Stimulated activated CD4-positive, alpha-beta T cell treated with anti-CD3 and anti-CD28 coated beads, Interleukin-4, amount 100 ng/mL, for 4 hours (primary cell): ENCODE data around the gene CSH2.

ENCODE experiments used
- DNase-seq, 2 experiments: peaks; one replicate each; pipeline ENCODE4 v3.0.0-alpha.2; 2020

CSH2 gene

DNA sequence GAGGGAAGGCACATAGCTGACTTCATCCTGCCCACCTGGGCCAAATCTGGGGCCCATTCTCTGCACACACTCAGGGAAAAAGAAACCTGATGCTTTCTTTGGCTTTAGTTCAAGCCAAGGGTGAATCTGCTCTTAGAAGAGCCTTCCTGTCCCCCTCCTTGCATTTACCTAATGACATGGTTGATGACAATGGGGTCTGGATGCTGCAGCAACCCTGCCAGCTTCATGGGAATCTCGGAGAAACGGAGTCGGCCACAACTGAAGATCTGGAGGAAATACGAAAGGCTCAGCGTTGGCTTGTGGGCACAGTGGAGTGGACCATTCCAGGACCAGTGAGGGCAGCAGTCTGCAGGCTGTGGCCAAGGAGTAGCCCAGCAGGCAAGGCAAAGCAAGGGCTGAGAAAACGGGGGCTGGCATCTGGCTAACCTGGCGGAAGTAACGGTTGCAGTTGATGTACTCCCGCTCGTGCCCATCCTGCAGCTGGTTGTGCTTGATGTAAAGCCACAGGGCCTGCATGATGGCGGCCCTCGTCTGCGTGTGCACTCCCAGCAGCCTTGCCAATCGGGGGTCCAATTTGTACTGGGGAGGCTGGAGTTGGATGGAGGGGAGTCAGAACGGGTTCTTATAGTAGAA is 39.6 kb downstream of the CSH2 start:
- no peak for DNase-seq

DNA sequence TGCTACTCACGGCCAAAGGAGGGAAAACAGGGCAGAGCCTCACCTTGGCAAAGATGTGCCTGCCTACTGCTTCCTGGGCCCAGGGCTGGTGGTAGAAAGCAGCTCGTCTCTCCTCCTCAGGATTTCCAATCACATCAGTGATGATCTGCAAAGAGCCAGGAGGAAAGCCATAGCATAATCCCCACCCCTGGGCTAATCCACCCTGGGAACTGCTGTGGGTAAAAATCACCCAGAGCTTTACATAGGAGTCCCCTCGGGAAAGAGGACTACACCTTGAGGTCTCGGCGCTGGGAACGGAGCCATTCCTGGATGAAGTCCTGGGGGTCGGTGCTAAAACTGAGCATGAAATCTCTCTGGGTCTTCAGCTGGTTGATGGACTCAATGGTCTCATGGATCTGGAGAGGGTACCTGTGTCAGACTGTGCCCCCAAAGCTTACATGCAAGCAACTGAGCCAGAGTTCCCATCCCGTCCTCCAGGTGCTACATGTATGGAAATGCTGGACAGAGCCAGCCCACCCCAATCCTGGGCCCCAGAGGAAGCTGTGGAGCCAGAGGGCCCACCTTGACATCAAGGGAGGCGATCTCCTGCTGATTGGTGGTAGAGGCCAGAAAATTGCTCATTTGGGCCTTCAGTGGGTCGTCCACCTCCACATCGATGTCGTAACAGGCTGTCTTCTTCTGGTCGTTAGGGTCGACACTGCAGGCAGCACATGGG is 40.3 kb downstream of the CSH2 start:
- no peak for DNase-seq

DNA sequence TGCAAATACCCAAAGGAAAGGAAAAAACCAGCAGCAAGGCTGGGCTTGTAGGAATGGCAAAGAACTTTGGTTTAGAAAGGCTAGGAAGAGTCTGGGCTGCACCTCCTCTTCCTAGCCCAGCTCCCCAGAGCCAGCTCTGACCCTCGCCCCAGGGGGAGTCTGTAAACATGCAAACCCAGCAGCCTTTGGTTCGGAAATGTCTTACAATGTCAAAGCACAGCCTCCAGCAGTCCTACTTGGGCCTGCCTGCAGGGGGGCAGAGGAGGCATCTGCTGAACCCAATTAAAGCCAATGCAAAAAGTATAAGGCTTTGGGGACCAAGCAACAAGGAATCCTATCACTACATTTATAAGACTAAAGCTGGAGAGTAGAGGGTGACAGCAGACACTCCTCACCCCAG is 41.0 kb downstream of the CSH2 start:
- DNase-seq, result no peak

DNA sequence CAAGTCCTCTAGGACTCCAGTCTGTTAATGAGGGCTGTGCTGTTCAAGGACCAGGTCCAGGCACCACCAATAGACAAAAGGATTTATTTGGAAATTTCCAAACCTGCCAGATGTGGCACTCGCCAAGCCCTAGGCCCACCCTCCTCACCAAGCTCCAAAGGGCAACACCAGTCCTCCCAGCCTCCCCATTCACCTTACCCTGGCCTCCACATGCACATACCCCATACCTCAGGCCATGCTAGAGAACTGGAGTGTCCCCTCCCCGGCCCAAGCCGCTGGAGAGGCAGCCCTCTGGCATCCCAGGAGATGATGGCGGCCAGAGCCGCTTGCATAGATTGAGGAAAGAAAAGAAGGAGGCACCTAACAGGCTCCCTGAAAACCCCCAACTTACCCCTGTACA is 41.5 kb downstream of the CSH2 start:
- no peak for DNase-seq

DNA sequence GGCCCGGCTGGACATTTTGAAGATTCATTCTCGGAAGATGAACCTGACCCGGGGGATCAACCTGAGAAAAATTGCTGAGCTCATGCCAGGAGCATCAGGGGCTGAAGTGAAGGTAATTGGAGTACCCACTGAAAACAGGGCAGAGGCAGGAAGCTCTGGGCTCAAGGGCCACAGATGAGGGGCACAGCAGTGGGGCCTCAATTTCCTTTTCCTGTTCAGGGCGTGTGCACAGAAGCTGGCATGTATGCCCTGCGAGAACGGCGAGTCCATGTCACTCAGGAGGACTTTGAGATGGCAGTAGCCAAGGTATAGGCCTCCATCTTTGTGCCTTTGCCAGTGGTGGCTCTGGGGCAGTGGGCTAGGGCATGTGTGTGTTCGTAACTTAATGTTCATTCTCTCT is 42.0 kb downstream of the CSH2 start:
- DNase-seq, result no peak

DNA sequence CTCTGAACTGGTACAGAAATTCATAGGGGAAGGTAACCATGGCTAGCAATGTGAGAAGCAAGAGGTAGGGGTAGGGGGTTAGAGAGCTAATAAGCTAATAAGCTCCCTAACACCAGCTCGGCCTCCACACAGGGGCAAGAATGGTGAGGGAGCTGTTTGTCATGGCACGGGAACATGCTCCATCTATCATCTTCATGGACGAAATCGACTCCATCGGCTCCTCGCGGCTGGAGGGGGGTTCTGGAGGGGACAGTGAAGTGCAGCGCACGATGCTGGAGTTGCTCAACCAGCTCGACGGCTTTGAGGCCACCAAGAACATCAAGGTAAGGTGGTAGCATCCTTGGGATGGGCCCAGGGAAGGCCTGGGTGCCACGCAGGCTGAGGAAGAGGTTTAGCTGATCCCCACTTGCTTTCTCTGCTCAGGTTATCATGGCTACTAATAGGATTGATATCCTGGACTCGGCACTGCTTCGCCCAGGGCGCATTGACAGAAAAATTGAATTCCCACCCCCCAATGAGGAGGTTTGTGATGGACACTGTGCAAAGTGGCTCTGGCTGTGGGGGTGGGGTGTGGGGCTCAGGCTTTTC is 42.5 kb downstream of the CSH2 start:
- no peak for DNase-seq

DNA sequence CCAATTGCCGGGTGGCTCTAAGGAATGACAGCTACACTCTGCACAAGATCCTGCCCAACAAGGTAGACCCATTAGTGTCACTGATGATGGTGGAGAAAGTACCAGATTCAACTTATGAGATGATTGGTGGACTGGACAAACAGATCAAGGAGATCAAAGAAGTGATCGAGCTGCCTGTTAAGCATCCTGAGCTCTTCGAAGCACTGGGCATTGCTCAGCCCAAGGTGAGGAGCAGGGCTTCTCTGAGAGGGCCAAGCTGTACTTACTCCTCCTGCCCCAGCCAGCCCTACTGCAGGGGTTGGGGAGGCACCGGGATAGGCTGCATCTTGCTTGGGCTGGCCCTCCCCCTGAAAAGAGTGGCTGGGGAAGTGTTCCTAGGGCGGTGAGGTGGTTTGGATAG is 43.2 kb downstream of the CSH2 start:
- no peak for DNase-seq

DNA sequence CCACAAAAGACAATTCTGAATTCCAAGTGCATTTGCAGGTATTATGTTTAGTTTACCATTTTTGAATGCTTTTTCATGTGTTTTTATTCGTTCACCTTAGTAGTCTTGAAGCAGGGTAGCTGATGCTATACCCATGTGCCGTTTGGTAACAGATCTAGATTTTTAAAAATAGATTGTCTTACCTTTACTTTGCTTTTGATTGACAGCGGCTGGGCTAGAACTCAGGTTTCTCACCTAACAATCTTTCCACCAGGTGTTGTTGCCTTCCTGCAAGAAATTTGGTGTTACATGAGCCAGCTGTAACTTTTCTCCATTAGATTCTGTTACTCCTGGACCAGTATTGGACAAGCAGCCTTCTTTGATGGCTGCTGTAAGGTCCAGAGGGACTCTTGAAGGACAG is 44.5 kb downstream of the CSH2 start:
- DNase-seq, result no peak

DNA sequence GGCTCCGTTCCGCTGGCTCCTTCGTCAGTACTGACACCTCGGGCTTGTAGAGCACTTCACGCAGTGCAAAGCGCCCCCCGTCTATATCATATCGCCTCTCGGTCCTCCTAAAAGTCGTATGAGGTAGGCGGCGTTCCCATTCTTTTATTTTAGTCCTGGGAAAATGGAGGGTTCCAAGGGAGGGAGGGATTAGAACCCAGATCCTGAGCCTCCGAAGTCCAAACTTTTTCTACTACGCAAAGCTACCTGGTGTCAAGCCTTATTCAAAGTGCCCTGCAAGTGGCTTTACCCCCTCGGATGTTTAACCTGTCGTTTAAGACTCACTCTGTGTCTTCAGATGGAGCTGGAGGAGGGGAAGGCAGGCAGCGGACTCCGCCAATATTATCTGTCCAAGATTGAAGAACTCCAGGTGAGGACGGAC is 45.7 kb downstream of the CSH2 start:
- DNase-seq, result no peak

DNA sequence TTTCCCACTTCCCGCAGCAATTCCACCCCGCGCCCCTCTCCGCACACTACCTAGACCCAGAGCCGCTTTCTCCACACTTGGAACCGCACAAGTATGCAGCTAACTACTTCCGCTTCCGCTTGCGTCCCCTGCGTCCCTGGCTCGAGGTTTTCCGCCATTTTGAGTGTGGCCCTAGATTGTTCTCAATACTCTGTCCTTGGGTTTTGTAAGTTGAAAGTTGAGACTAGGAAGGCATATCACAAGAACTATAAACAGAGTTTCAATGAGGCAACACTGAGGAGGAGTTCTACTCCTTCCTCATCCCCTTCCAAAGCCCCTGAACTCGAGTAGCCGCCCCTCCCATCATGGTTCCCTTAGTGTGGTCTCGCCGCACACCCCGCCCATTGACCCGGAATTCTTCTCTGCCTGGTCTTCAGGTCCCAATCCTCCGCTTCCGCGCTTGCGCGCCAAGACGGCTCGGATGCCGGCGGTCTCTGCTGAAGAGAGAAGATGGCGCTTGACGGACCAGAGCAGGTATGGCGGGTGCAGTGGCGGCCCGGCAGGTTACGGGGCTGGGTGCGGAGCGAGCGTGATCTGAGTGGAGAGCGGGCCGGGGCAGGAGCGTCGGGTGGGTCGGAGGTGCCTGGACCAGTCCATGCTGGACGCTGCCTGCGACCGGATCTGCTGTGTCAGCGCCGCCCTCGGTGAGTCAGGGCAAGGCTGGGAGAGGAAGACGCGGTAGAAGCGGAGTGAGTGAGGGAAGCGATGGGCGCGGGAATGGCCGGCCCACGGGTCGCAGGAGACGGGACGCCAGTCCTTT is 46.3 kb downstream of the CSH2 start, which contains the start of the genes FTSJ3 and PSMC5:
TSS of gene FTSJ3 (minus strand) at position 662 of the 799 bp plus-strand sequence. CDS start 761 bp downstream, outside the sequence.
TSS of gene PSMC5 (plus strand) at position 430 of the 799 bp plus-strand sequence. CDS start at position 490, 60 bp downstream.
- DNase-seq, result peak; percentile 89 to 95

DNA sequence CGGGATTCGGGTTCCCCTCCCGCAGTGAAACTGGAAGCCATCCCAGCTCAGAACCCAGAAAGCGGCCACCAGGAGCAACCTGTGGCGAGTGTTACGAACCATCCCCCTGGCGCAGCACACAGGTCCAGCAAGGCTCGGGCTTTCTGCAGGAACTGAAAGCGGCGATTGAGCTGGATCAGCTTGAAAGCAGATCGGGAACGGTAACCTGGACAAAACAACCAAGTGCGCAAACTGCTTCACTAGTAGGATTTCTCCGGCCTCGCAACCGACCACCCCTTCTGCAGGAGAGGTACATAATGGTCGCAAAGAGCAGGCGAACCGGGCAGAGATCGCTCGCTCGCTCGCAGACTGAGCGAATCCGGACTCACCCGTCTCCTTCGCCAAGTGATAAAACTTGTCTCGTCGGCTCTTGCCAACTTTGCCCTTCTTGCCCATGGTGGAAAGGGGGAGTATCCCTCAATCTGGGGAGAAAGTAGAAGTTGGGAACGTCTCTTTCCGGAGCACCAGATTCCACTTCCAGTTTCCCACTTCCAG is 46.9 kb downstream of the CSH2 start:
- DNase-seq, result no peak

DNA sequence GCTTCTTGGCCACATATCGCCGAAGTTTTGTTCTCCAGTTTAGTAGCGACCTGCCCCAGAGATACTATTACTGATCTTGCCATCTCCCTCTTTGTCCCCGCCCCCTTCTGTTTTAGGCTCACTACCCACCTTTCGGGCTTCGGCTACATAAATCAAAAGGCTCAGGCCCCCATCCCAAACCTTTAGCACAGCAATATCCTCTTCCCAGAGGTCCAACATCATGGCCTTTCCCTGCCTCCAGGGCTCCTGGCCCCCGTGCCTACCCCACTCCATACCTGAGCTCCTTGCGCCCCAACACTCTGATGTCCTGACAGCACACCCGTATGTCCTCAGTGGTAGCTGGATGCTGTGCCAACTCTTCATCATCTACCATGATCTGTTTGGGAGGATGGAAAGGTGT is 49.1 kb downstream of the CSH2 start:
- no peak for DNase-seq

DNA sequence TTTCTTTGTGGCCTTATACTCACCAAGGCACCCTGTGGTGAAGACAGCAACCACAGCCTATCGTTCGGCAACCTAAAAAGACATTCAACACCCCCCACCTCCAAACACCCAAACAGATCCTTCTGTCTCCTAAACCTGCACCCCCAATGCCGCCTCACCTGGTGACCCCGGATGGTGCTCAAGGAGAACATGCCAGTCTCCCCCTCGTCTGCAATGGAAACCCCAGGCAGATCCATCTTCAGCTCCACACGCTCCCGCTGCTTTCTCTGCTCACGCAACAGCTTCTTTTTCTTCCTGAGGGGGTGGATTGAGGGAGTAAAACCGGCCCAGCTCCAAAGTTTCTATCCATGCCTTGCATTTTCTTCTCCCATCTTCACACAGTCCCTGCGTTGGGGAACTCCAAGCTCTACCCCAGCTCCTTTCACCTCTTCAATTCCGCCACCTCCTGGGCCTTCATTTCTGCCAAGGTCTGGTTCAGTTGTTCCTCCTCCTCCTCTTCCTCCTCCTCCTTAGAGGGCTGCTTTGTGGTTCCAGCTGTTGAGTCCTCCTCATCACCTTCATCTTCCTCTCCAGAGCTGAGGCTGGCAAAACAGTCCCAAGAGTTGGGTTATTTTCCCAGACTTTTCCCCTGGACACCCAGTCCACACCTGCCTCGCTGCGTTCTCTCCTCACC is 49.7 kb downstream of the CSH2 start:
- DNase-seq, result no peak

DNA sequence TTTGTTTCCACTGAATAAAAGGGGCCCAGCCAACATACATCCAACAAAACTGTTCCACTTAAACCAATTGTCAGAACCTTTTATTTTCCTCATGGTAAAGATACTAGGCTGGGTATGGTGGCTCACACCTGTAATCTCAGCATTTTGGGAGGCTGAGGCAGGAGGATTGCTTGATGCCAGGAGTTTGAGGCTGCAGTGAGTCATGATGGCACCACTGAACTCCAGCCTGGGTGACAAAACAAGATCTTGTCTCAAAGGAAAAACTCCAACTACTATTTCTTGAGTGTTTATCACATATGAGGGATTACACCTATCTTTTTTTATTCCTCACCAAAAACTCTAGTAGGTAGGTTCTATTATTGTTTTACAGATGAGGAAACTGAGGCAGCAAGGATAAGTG is 50.9 kb downstream of the CSH2 start:
- DNase-seq, result no peak
